Adrenal gland (tissue), 12 donors: ENCODE results near the gene SPTB. TPM values are rescaled to one million over a fixed set of nuclear protein-coding genes. Genes with fewer than 3 reads are reported as not detected.
A peak's percentile ranks its signal among the peaks of the same experiment; 100 is the strongest.

Experiments
- DNase-seq, 7 donors: peaks; one replicate each; pipeline ENCODE4 v3.0.0-alpha.2; 2019 to 2020
- H3K27ac ChIP-seq, 5 donors: fragments of 200-600 bp; sonication (generic) in 4 of 5; 1 replicate in 3 of 5; 2 replicates in 2 of 5; pipeline versions ENCODE4 v1.5.1 to v1.8.0; 2016 to 2020; ENCODE audit warnings: mild to moderate bottlenecking in 1 of 5
- H3K27me3 ChIP-seq: fragments of 200-600 bp; 2 replicates; pipeline ENCODE4 v1.8.0; 2021
- H3K36me3 ChIP-seq, 2 donors: fragments of 200-600 bp; replicated peaks in 1 of 2; 1 replicate in 1 of 2; 2 replicates in 1 of 2; pipeline versions ENCODE4 v1.5.1 to v1.8.0; 2018 to 2022
- H3K4me1 ChIP-seq, 2 donors: fragments of 200-600 bp; replicated peaks in 1 of 2; 1 replicate in 1 of 2; 2 replicates in 1 of 2; pipeline versions ENCODE4 v1.5.1 to v1.8.0; 2018 to 2021
- H3K4me3 ChIP-seq, 4 donors: fragments of 200-600 bp; sonication (generic) in 3 of 4; one replicate each; pipeline ENCODE4 v1.5.1; 2016 to 2018
- H3K9me3 ChIP-seq, 3 donors: fragments of 200-600 bp; sonication (generic) in 1 of 3; replicated peaks in 1 of 3; 1 replicate in 2 of 3; 2 replicates in 1 of 3; pipeline versions ENCODE4 v1.5.1 to v1.8.0; 2016 to 2021
- POLR2A ChIP-seq, 2 donors: fragments of 450-650 bp; IDR thresholded peaks; one replicate each; pipeline ENCODE4 v1.6.1; 2017; ENCODE audit warnings: antibody characterized with exemption in 2 of 2, mild to moderate bottlenecking in 2 of 2, moderate library complexity in 1 of 2
- WGBS, 4 donors: extraction: QIAGEN DNeasy Blood & Tissue Kit in 2 of 4; methylation state at CpG; one replicate each; pipeline versions ENCODE4 v1.1.5 to v1.1.7; 2013 to 2017; 5-methylcytosine and 5-hydroxymethylcytosine counted together
- intact Hi-C, 2 donors: fragments of 100-400 bp; cut with DNase I; formaldehyde crosslinking; loops; one replicate each; pipeline versions ENCODE4 v1.14.1 to v1.15.0; 2022 to 2023
- polyA plus RNA-seq, 3 donors: library from polyadenylated mRNA; stranded (reverse); fragments of 200-250 nt in 2 of 3; fragments of 350-450 nt in 1 of 3; fragmentation: Illumina TruSeq in 1 of 3; extraction: RNeasy Lipid Tissue Mini Kit (QIAGEN cat#74804) in 1 of 3; gene quantifications; one replicate each; pipeline ENCODE4 v1.2.3, GENCODE V29; 2013 to 2014
- total RNA-seq, 9 donors: library from RNA; depleted of rRNA in 4 of 9; stranded (reverse); fragments of >200 nt in 4 of 9; fragments of 120-200 nt in 1 of 9; fragmentation: NEBNext Ultra II Directional in 1 of 9; extraction: Animal tissue kit (Norgen Biotek cat#: 25700) in 1 of 9; gene quantifications; one replicate each; pipeline versions ENCODE4 v1.1.0 to v1.2.4, GENCODE V29; 2013 to 2023
- TF ChIP-seq, protein P1 (sequence below), 6 experiments: fragments of 450-650 bp in 4 of 6; fragments of 200-600 bp in 2 of 6; sonication (generic) in 1 of 6; IDR thresholded peaks; 1 replicate in 5 of 6; 2 replicates in 1 of 6; pipeline versions ENCODE4 v1.5.1 to v1.8.0; 2016 to 2021; ENCODE audit warnings: antibody characterized with exemption in 6 of 6, mild to moderate bottlenecking in 2 of 6, moderate library complexity in 1 of 6
- donor health status: healthy with polysubstance abuse.
- donor health status: Bipolar disorder and iron deficiency.
- donor health status: DM: yes; HTN: yes; CAD: no.
- donor health status: DM: no; HTN: no; CAD: no.
- donor health status: DM: no; HTN: no; CAD: no.
- donor health status: DM: yes; HTN: yes; CAD: no.

SPTB gene
- total and polyA plus RNA-seq, 12 donors: 0.18 to 14.5 (median 1.2) TPM

DNA sequence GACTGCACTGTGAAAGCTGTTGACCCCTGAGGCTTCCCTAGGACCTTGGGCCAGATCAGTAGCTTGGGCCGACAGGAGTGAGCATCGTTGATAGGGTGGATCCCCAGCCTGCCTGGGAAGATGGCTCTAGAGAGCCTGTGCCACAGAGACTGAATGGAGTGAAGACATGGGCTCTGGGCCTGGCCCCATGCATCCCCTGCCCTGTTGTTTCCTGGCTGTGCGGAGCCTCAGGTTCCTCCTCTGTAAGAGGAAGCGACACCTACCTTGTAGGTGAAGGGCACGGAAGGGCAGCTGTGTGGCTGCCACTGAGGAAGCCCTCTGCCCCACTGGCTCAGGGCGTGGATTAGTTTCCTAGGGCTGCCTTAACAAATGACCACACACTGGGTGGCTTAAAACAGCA lies 151.6 kb downstream of the SPTB start:
- no peaks in the 10 kb centered on the region for H3K4me1 ChIP-seq
- intact Hi-C loops: no loop called here
- H3K27me3 ChIP-seq: no peaks in the 10 kb centered on the region
- H3K4me3 ChIP-seq: no peak overlapping the region
- 83 to 92% (median 86%) methylated on average over 5 to 6 of the region's 6 CpGs for WGBS, 4 donors
- DNase-seq: no peak
- no peaks in the 10 kb centered on the region for H3K9me3 ChIP-seq
- H3K36me3 ChIP-seq: peaks cover 0 to 3% of the 10 kb centered on the region in 2 donors
- peak overlapping the region in 1 of 5 donors; percentile 22 for H3K27ac ChIP-seq
- TF ChIP-seq, protein P1, sequence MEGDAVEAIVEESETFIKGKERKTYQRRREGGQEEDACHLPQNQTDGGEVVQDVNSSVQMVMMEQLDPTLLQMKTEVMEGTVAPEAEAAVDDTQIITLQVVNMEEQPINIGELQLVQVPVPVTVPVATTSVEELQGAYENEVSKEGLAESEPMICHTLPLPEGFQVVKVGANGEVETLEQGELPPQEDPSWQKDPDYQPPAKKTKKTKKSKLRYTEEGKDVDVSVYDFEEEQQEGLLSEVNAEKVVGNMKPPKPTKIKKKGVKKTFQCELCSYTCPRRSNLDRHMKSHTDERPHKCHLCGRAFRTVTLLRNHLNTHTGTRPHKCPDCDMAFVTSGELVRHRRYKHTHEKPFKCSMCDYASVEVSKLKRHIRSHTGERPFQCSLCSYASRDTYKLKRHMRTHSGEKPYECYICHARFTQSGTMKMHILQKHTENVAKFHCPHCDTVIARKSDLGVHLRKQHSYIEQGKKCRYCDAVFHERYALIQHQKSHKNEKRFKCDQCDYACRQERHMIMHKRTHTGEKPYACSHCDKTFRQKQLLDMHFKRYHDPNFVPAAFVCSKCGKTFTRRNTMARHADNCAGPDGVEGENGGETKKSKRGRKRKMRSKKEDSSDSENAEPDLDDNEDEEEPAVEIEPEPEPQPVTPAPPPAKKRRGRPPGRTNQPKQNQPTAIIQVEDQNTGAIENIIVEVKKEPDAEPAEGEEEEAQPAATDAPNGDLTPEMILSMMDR (IDR thresholded peaks at IDR 0.05): no peak
- TF ChIP-seq POLR2A (IDR thresholded peaks at IDR 0.05): no peak

DNA sequence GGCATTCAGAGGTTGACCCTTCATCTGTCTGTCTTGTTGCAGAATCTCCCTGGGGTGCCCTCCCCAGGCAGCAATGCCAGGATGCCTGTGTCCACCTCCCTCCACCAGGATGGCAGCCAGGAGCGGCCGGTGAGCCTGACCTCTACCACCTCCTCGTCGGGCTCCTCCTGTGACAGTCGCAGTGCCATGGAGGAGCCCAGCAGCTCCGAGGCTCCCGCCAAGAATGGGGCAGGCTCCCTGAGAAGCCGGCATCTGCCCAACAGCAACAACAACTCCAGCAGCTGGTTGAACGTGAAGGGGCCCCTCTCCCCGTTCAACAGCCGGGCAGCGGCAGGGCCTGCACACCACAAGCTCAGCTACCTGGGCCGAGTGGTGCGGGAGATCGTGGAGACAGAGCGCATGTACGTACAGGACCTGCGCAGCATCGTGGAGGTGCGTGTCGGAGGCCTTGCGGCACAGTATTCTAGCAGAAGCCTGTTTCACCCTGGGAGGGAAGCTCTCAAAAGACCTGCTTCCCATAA lies 152.1 kb downstream of the SPTB start:
- no peak for DNase-seq
- intact Hi-C loops: no loop called here

DNA sequence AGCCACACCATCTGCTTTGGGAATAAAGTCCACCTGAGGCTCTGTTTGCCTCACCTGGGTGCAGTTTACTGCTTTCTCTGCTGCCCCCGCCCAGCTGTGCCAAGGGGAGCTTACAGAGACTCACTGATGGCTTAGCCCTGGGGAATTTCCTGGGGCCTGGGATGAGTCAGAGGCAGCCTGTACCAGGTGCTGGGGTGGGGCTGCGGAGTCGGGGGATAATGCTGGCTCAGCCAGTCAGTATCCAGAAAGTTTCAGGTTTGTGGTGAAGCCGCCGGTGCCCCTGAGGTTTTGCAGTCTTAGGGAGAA lies 153.2 kb downstream of the SPTB start:
- Histone ChIP-seq H3K9me3 (no peaks in the 10 kb centered on the region), H3K27ac (no peak overlapping the region), H3K4me1 (no peaks in the 10 kb centered on the region), H3K36me3 (peaks cover 0 to 3% of the 10 kb centered on the region in 2 donors), H3K27me3 (no peaks in the 10 kb centered on the region), H3K4me3 (no peak overlapping the region)
- WGBS, 4 donors: 65 to 100% (median 75%) methylated on average over 2 to 5 of the region's 5 CpGs
- TF ChIP-seq, protein P1 (IDR thresholded peaks at IDR 0.05): no peak
- TF ChIP-seq POLR2A (IDR thresholded peaks at IDR 0.05): no peak
- no peak for DNase-seq
- intact Hi-C loops: no loop called here

More for the DNA sequence above, 152.1 kb downstream of the SPTB start:
- 90 to 96% (median 93%) methylated on average over 15 to 22 of the region's 22 CpGs for WGBS, 4 donors
- no peaks in the 10 kb centered on the region for H3K27me3 ChIP-seq
- H3K9me3 ChIP-seq: no peaks in the 10 kb centered on the region
- H3K36me3 ChIP-seq: peaks cover 0 to 3% of the 10 kb centered on the region in 2 donors
- H3K27ac ChIP-seq: no peak overlapping the region
- H3K4me3 ChIP-seq: no peak overlapping the region
- no peaks in the 10 kb centered on the region for H3K4me1 ChIP-seq
- no peak for TF ChIP-seq POLR2A (IDR thresholded peaks at IDR 0.05)
- TF ChIP-seq, protein P1 (IDR thresholded peaks at IDR 0.05): no peak

DNA sequence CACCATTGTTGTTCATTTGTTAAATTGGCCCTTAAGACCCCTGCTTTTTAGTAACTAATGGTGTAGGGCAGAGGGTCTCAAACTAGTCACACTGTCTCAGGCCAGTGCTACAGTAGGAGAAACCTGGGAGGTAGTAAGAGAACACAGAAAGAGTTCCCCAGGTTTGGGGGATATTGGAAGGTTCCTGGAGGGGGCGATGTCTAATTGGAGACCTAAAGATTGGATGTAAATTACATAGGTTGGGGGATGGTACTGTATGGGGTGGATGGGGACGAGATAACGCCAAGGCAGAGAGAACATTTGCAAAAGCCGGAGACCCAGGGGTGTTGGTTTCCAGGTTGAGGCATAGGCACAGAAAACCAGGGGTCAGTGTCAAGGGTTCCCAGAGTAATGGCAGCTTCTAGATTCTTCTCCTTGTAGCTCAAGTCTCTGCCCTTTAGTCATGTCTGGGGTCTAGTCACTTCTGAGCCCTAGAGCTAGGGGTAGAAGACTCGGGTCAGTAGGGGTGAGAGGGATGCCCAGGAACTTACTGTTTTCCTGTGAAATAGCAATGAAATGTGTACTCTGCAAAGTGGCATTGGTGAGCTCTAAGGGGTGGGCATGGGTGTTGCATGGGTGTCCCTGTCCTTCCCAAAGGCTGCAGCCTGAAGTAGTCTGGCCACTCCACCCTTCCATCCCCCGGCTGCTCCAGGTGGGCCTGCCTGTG lies 153.7 kb downstream of the SPTB start:
- Histone ChIP-seq H3K27me3 (no peaks in the 10 kb centered on the region), H3K27ac (no peak overlapping the region), H3K4me1 (no peaks in the 10 kb centered on the region), H3K9me3 (no peaks in the 10 kb centered on the region), H3K36me3 (peaks cover 0 to 3% of the 10 kb centered on the region in 2 donors), H3K4me3 (no peak overlapping the region)
- TF ChIP-seq, protein P1 (IDR thresholded peaks at IDR 0.05): no peak
- TF ChIP-seq POLR2A (IDR thresholded peaks at IDR 0.05): no peak
- WGBS, 4 donors: 89 to 95% (median 91%) methylated on average over 5 to 6 of the region's 6 CpGs
- DNase-seq: no peak
- intact Hi-C loops: no loop called here
